Heart right ventricle (tissue), 16 donors: ENCODE data around the gene OTX1. TPM values are rescaled to one million over a fixed set of nuclear protein-coding genes. Genes with fewer than 3 reads are reported as not detected.

Source experiments
- ATAC-seq, 8 donors: fragments of 200-7000 bp; cut with Tn5 transposase; one replicate each; pipeline ENCODE4 v1.9.1; 2020; ENCODE audit warnings: mild to moderate bottlenecking in 8 of 8, moderate library complexity in 8 of 8, moderate number of reproducible peaks in 1 of 8
- DNase-seq, 2 donors: peaks; one replicate each; pipeline ENCODE4 v3.0.0-alpha.2; 2020
- H3K27ac ChIP-seq, 10 donors: fragments of 200-600 bp; sonication (generic) in 2 of 10; one replicate each; pipeline versions ENCODE4 v1.5.0 to v1.8.0; 2020 to 2022; ENCODE audit warnings: mild to moderate bottlenecking in 3 of 10
- H3K27me3 ChIP-seq, 7 donors: fragments of 200-600 bp; one replicate each; pipeline ENCODE4 v1.8.0; 2021 to 2022; ENCODE audit warnings: mild to moderate bottlenecking in 2 of 7
- H3K36me3 ChIP-seq, 9 donors: fragments of 200-600 bp; sonication (generic) in 1 of 9; one replicate each; pipeline versions ENCODE4 v1.5.0 to v1.8.0; 2020 to 2022; ENCODE audit warnings: mild to moderate bottlenecking in 2 of 9
- H3K4me1 ChIP-seq, 9 donors: fragments of 200-600 bp; sonication (generic) in 1 of 9; one replicate each; pipeline versions ENCODE4 v1.5.0 to v1.8.0; 2020 to 2022; ENCODE audit warnings: mild to moderate bottlenecking in 4 of 9
- H3K4me3 ChIP-seq, 10 donors: fragments of 200-600 bp; sonication (generic) in 2 of 10; one replicate each; pipeline versions ENCODE4 v1.5.0 to v1.8.0; 2020 to 2022; ENCODE audit warnings: mild to moderate bottlenecking in 7 of 10, moderate library complexity in 2 of 10
- H3K9me3 ChIP-seq, 11 donors: fragments of 200-600 bp in 10 of 11; sonication (generic) in 2 of 11; one replicate each; pipeline versions ENCODE4 v1.5.0 to v1.8.0; 2013 to 2022; ENCODE audit warnings: mild to moderate bottlenecking in 2 of 11, control low read depth in 1 of 11, moderate library complexity in 1 of 11
- CTCF ChIP-seq, 9 donors: fragments of 200-600 bp; sonication (generic) in 2 of 9; IDR thresholded peaks; one replicate each; pipeline versions ENCODE4 v1.5.0 to v1.8.0; 2021 to 2022; ENCODE audit warnings: antibody characterized with exemption in 9 of 9, mild to moderate bottlenecking in 5 of 9, moderate library complexity in 1 of 9
- WGBS, 2 donors: extraction: QIAGEN DNeasy Blood & Tissue Kit; methylation state at CpG; one replicate each; pipeline ENCODE4 v1.1.7; 2013; ENCODE audit warnings: inconsistent platforms in 1 of 2; 5-methylcytosine and 5-hydroxymethylcytosine counted together
- intact Hi-C, 10 donors: fragments of 100-400 bp; cut with DNase I; formaldehyde crosslinking; loops; one replicate each; pipeline versions ENCODE4 v1.11.1 to v1.14.2; 2022
- polyA plus RNA-seq, 2 donors: library from polyadenylated mRNA; stranded (reverse); fragments of 200-250 nt; gene quantifications; one replicate each; pipeline ENCODE4 v1.2.3, GENCODE V29; 2013
- total RNA-seq, 10 donors: library from RNA; stranded (reverse); fragmentation: NEBNext Ultra II Directional in 3 of 10; extraction: Animal tissue kit (Norgen Biotek cat#: 25700) in 3 of 10; gene quantifications; one replicate each; pipeline versions ENCODE4 v1.2.1 to v1.2.4, GENCODE V29; 2021 to 2023
- donor health status: Arrhythmogenic right ventricular cardiomyopathy.
- donor health status: ischemic (EF 13 %, LVEDD 7.1; RV severe dilation, severe dysfunction).
- donor health status: healthy with polysubstance abuse.
- donor health status: DM: no; HTN: yes; CAD: no.
- donor health status: DM: no; HTN: no; CAD: no.
- donor health status: ischemic (EF 25% LVEDD 6.9; RV normal size, moderate dysfunction).
- donor health status: ischemic (EF 25% LVEDD 5.7; RV mildly dilated, moderate dysfunction).
- donor health status: healthy.
- donor health status: DM: yes; HTN: yes; CAD: no.
- donor health status: Ischemic cardiomyopathy.
- donor health status: ischemic (EF 35%, LVEDD 5.7; RV mildly dilated, moderate dysfunction).
- donor health status: nonischemic (EF 11% LVEDD 7.7; RV severe dilation, severe dysfunction).
- donor health status: DM: yes; HTN: yes; CAD: no.
- donor health status: PGD.
- donor health status: ischemic (EF 29% LVEDD 5.4; RV normal size, mild dysfunction).
- donor health status: nonischemic (EF 23%, LVEDD 6.1; RV moderate dilation, normal function).

OTX1 gene
- total and polyA plus RNA-seq, 12 donors = not detected

- Histone ChIP-seq H3K4me3 (no peak overlapping the region), H3K36me3 (peaks cover 0 to 25% (median 0%) of the 10 kb centered on the region in 9 donors), H3K4me1 (no peaks in the 10 kb centered on the region), H3K27ac (no peak overlapping the region), H3K9me3 (no peaks in the 10 kb centered on the region), H3K27me3 (no peaks in the 10 kb centered on the region)
- intact Hi-C loops = loop anchor here in 2 of 10 donors (10.0 kb wide), 1 partner anchor 242 kb away; no protein-coding TSS in a partner anchor
- no peak for ATAC-seq
- DNase-seq = no peak
- WGBS, 2 donors = 91 to 93% methylated on average over 2 of the region's 2 CpGs
- TF ChIP-seq CTCF (IDR thresholded peaks at IDR 0.05) = no peak
These were observed 23.4 kb upstream of the OTX1 start for GRCh38 chr2:63027220-63027619.

- Histone ChIP-seq H3K27ac (no peak overlapping the region), H3K27me3 (no peaks in the 10 kb centered on the region), H3K9me3 (no peaks in the 10 kb centered on the region), H3K4me1 (no peaks in the 10 kb centered on the region), H3K4me3 (no peak overlapping the region), H3K36me3 (peaks cover 0 to 21% (median 0%) of the 10 kb centered on the region in 9 donors)
- intact Hi-C loops = loop anchor here in 2 of 10 donors (10.0 kb wide), 1 partner anchor 244 kb away; no protein-coding TSS in a partner anchor
- ATAC-seq (no peak), DNase-seq (no peak)
- TF ChIP-seq CTCF (IDR thresholded peaks at IDR 0.05) = no peak
- 95 to 96% methylated on average over 1 of the region's 1 CpG for WGBS, 2 donors
These were observed 21.6 kb upstream of the OTX1 start for GRCh38 chr2:63029058-63029457.

- H3K27me3 ChIP-seq = no peaks in the 10 kb centered on the region
- H3K9me3 ChIP-seq = no peaks in the 10 kb centered on the region
- H3K4me1 ChIP-seq = no peaks in the 10 kb centered on the region
- DNase-seq = no peak
- no peak for TF ChIP-seq CTCF (IDR thresholded peaks at IDR 0.05)
- intact Hi-C loops = no loop called here
- no peak for ATAC-seq
- peaks cover 0 to 8% (median 0%) of the 10 kb centered on the region in 9 donors for H3K36me3 ChIP-seq
- no peak overlapping the region for H3K4me3 ChIP-seq
- 93% methylated on average over 4 of the region's 4 CpGs for WGBS, 2 donors
- no peak overlapping the region for H3K27ac ChIP-seq
These were observed 16.1 kb upstream of the OTX1 start for GRCh38 chr2:63034526-63034925.

- ATAC-seq = no peak
- no peak for TF ChIP-seq CTCF (IDR thresholded peaks at IDR 0.05)
- WGBS, 2 donors = 77 to 86% methylated on average over 2 of the region's 2 CpGs
- peaks cover 0 to 8% (median 0%) of the 10 kb centered on the region in 9 donors for H3K36me3 ChIP-seq
- intact Hi-C loops = no loop called here
- no peaks in the 10 kb centered on the region for H3K4me1 ChIP-seq
- DNase-seq = no peak
- H3K27ac ChIP-seq = no peak overlapping the region
- no peaks in the 10 kb centered on the region for H3K27me3 ChIP-seq
- no peaks in the 10 kb centered on the region for H3K9me3 ChIP-seq
- H3K4me3 ChIP-seq = no peak overlapping the region
These were observed 15.5 kb upstream of the OTX1 start for GRCh38 chr2:63035169-63035568.
